Kidney (tissue), 14 donors: Measurements from ENCODE around the gene DCTN2. TPM values are rescaled to one million over a fixed set of nuclear protein-coding genes. Genes with fewer than 3 reads are reported as not detected.

Experiments used
- DNase-seq, 5 donors: peaks; one replicate each; pipeline ENCODE4 v3.0.0-alpha.2; 2013 to 2020
- FAIRE-seq: peaks from 2 replicates; lab custom pipeline; 2012; peaks lifted over from hg19 to GRCh38; lab: Jason Lieb, UNC
- H3K27ac ChIP-seq, 2 donors: one replicate each; pipeline ENCODE4 v1.7.0; 2013; ENCODE audit warnings: low read depth in 2 of 2, low read length in 2 of 2, inconsistent platforms in 1 of 2
- H3K27me3 ChIP-seq: one replicate; pipeline ENCODE4 v1.7.1; 2013; ENCODE audit warnings: low read length, inconsistent platforms; ENCODE audit not compliant: control insufficient read depth, insufficient read depth
- H3K36me3 ChIP-seq, 3 donors: one replicate each; pipeline versions ENCODE4 v1.7.0 to v1.7.1; 2013; ENCODE audit warnings: low read length in 3 of 3, control low read depth in 1 of 3, inconsistent platforms in 1 of 3; ENCODE audit not compliant: insufficient read depth in 3 of 3, control insufficient read depth in 2 of 3
- H3K4me1 ChIP-seq, 3 donors: one replicate each; pipeline versions ENCODE4 v1.7.0 to v1.7.1; 2013; ENCODE audit warnings: low read length in 3 of 3, inconsistent platforms in 1 of 3, low read depth in 1 of 3; ENCODE audit not compliant: control insufficient read depth in 2 of 3, insufficient read depth in 2 of 3
- H3K4me3 ChIP-seq, 3 donors: one replicate each; pipeline versions ENCODE4 v1.7.0 to v1.8.1; 2013; ENCODE audit warnings: low read length in 3 of 3, control low read depth in 1 of 3, inconsistent platforms in 1 of 3
- H3K9ac ChIP-seq, 3 donors: one replicate each; pipeline versions ENCODE4 v1.7.0 to v1.7.1; 2013; ENCODE audit warnings: low read length in 3 of 3, control low read depth in 1 of 3, inconsistent platforms in 1 of 3
- H3K9me3 ChIP-seq, 3 donors: one replicate each; pipeline versions ENCODE4 v1.7.0 to v1.7.1; 2013; ENCODE audit warnings: low read length in 3 of 3, control low read depth in 1 of 3, inconsistent platforms in 1 of 3; ENCODE audit not compliant: control insufficient read depth in 2 of 3, insufficient read depth in 1 of 3
- intact Hi-C: fragments of 100-400 bp; cut with DNase I; formaldehyde crosslinking; loops from one replicate; pipeline ENCODE4 v1.11.1; 2022
- polyA plus RNA-seq: library from polyadenylated mRNA; stranded (reverse); fragments of 350-450 nt; fragmentation: Illumina TruSeq; extraction: RNeasy Lipid Tissue Mini Kit (QIAGEN cat#74804); gene quantifications from one replicate; pipeline ENCODE4 v1.2.3, GENCODE V29; 2014; ENCODE audit warnings: low read depth, low replicate concordance; ENCODE audit not compliant: insufficient read depth
- total RNA-seq: library from RNA; stranded (reverse); fragmentation: NEBNext Ultra II Directional; extraction: Animal tissue kit (Norgen Biotek cat#: 25700); gene quantifications from one replicate; pipeline ENCODE4 v1.2.1, GENCODE V29; 2021
- TF ChIP-seq, protein P1 (sequence below): IDR thresholded peaks from 3 replicates; pipeline ENCODE4 v1.5.1; 2012; ENCODE audit warnings: mild to moderate bottlenecking, moderate library complexity, borderline replicate concordance; ENCODE audit not compliant: insufficient read depth; ENCODE audit errors: extremely low read depth
- donor health status: control.
- donor health status: control.
- donor health status: control.
- donor health status: control.
- donor health status: control.
- donor health status: DM: yes; HTN: yes; CAD: no.
- donor health status: Normal renal cell carcinoma (clear cell type).

Gene DCTN2
- total and polyA plus RNA-seq, 2 donors from 2014 or later, result 110 to 133 TPM

DNA sequence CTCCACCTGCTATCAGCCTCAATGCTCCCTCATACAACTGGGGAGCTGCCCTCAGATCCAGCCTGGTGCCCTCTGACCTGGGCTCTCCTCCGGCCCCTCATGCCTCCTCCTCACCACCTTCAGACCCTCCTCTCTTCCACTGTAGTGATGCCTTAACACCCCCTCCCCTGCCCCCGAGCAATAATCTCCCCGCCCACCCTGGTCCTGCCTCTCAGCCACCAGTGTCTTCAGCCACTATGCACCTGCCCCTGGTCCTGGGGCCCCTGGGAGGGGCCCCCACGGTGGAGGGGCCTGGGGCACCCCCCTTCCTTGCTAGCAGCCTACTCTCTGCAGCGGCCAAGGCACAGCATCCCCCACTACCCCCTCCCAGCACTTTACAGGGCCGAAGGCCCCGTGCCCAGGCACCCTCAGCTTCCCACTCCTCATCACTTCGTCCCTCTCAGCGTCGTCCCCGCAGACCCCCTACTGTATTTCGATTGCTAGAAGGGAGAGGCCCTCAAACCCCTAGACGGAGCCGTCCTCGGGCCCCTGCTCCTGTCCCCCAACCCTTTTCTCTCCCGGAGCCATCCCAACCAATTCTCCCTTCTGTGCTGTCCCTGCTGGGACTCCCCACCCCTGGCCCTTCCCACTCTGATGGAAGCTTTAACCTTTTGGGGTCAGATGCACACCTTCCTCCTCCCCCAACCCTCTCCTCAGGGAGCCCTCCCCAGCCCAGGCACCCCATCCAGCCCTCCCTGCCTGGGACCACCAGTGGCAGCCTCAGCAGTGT lies 21.2 kb downstream of the DCTN2 start:
- no peak overlapping the region for H3K27ac ChIP-seq
- H3K4me3 ChIP-seq, result no peak overlapping the region
- intact Hi-C loops, result no loop called here

DNA sequence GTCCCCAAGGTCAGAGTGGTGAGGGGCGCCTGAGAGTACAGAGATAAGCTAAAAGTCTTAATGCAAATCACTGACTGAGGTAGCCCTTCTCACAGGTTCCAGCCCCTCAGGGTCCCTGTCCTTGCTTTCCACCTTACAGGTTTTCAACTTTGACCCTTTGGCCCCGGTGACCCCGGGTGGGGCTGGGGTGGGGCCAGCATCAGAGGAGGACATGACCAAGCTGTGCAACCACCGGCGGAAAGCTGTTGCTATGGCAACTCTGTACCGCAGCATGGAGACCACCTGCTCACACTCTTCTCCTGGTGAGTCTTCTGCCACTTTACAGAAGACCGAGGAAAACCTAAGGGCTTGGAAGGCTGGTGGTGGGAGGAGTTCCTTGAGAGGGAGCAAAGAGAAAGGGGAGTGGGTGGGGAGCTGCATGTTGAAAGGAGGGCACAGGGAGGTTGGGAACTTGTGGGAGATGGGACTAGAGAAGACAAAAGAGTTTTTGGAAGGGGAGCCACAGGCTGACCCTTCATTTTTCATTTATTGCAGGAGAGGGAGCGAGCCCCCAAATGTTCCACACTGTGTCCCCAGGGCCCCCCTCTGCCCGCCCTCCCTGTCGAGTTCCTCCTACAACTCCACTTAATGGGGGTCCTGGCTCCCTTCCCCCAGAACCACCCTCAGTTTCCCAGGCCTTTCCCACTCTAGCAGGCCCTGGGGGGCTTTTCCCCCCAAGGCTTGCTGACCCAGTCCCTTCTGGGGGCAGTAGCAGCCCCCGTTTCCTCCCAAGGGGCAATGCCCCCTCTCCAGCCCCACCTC lies 22.0 kb downstream of the DCTN2 start:
- intact Hi-C loops, result no loop called here
- Histone ChIP-seq H3K4me1 (peaks cover 3 to 27% (median 26%) of the 10 kb centered on the region in 3 donors), H3K27me3 (no peaks in the 10 kb centered on the region), H3K9ac (no peak overlapping the region), H3K36me3 (peaks cover 0 to 35% (median 2%) of the 10 kb centered on the region in 3 donors), H3K9me3 (no peaks in the 10 kb centered on the region), H3K27ac (no peak overlapping the region), H3K4me3 (no peak overlapping the region)
- DNase-seq (peak in 1 of 5 donors; percentile 82), FAIRE-seq (no peak)
- TF ChIP-seq, protein P1, sequence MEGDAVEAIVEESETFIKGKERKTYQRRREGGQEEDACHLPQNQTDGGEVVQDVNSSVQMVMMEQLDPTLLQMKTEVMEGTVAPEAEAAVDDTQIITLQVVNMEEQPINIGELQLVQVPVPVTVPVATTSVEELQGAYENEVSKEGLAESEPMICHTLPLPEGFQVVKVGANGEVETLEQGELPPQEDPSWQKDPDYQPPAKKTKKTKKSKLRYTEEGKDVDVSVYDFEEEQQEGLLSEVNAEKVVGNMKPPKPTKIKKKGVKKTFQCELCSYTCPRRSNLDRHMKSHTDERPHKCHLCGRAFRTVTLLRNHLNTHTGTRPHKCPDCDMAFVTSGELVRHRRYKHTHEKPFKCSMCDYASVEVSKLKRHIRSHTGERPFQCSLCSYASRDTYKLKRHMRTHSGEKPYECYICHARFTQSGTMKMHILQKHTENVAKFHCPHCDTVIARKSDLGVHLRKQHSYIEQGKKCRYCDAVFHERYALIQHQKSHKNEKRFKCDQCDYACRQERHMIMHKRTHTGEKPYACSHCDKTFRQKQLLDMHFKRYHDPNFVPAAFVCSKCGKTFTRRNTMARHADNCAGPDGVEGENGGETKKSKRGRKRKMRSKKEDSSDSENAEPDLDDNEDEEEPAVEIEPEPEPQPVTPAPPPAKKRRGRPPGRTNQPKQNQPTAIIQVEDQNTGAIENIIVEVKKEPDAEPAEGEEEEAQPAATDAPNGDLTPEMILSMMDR, result no peak

More for the DNA sequence above, 21.2 kb downstream of the DCTN2 start:
- FAIRE-seq, result no peak
- TF ChIP-seq, protein P1, result no peak
- H3K36me3 ChIP-seq, result peaks cover 0 to 43% (median 10%) of the 10 kb centered on the region in 3 donors
- H3K9ac ChIP-seq, result no peak overlapping the region
- no peak for DNase-seq
- no peaks in the 10 kb centered on the region for H3K9me3 ChIP-seq
- H3K27me3 ChIP-seq, result no peaks in the 10 kb centered on the region
- H3K4me1 ChIP-seq, result peaks cover 3 to 27% (median 25%) of the 10 kb centered on the region in 3 donors

DNA sequence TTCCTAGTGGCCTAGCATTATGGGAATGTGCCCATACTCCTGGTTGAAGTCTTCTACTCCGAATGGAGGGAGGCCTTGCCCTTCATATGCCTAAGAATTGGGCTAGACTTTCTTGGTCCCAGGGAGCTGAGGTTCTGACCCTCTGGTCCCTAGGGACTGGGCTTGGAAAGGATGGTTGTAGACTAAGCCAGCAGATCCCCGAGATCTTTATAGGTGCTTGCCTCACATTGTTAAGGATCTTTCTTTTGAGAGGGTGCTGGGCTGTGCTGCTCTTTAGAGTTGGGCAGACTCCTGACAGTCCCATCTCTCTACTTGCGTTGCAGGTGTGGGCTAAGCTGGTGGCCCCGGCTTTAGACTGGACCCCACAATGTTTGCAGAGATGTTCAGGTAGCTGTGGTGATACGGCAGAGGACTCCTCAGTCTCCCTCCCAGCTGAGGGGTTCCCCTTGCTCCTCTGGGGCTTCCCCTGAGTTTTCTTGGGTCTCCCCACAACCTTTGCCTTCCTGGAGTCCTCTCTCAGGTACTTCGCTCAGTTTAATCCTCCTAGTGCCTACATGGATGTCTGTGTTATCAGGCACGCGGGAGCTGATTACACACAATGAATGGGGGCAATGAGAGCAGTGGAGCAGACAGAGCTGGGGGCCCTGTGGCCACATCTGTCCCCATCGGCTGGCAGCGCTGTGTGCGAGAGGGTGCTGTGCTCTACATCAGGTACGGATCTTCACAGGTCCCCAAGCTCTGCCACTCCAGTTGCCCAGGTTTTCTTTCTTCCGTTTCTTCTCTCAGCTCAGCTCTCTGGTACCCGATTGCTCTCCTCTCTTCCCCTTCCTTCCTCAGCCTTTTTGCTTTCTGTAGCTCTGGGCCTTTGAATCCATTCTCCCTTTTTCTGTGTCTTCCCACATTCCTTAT lies 23.0 kb downstream of the DCTN2 start:
- FAIRE-seq (no peak), DNase-seq (no peak)
- H3K36me3 ChIP-seq, result peaks cover 0 to 30% (median 2%) of the 10 kb centered on the region in 3 donors
- intact Hi-C loops, result no loop called here
- H3K4me1 ChIP-seq, result peaks cover 5 to 31% (median 26%) of the 10 kb centered on the region in 3 donors
- peak overlapping the region; percentile 89 to 91 for H3K27ac ChIP-seq
- H3K9ac ChIP-seq, result peak overlapping the region; percentile 19 to 98 (median 89)
- TF ChIP-seq, protein P1, result no peak
- no peaks in the 10 kb centered on the region for H3K27me3 ChIP-seq
- H3K4me3 ChIP-seq, result peak overlapping the region; percentile 68 to 95 (median 88)
- H3K9me3 ChIP-seq, result no peaks in the 10 kb centered on the region
